HG02571 (cell line): Measurements from ENCODE around the gene TYK2.
"Not testable (repeated sequence)": the region's sequence is repeated elsewhere in the genome, so short reads cannot be mapped to it uniquely, and the experiment has no call there.

Source experiments
- ATAC-seq: cut with Tn5 transposase; IDR thresholded peaks from one replicate; pipeline ENCODE4 v1.9.1; 2021; ENCODE audit warnings: mild to moderate bottlenecking, moderate library complexity; ENCODE audit not compliant: unreplicated experiment

TYK2 gene

DNA sequence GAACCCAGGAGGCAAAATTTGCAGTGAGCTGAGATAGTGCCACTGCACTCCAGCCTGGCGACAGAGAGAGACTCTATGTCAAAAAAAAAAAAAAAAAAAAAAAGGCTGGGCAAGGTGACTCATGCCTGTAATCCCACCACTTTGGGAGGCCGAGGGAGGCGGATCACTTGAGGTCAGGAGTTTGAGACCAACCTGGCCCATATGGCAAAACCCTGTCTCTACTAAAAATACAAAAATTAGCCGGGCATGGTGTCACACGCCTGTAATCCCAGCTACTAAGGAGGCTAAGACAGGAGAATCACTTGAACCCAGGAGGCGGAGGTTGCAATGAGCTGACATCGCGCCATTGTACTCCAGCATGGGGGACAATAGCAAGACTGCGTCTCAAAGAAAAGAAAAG, 43.6 kb downstream of the TYK2 start:
- not testable (repeated sequence) for ATAC-seq

DNA sequence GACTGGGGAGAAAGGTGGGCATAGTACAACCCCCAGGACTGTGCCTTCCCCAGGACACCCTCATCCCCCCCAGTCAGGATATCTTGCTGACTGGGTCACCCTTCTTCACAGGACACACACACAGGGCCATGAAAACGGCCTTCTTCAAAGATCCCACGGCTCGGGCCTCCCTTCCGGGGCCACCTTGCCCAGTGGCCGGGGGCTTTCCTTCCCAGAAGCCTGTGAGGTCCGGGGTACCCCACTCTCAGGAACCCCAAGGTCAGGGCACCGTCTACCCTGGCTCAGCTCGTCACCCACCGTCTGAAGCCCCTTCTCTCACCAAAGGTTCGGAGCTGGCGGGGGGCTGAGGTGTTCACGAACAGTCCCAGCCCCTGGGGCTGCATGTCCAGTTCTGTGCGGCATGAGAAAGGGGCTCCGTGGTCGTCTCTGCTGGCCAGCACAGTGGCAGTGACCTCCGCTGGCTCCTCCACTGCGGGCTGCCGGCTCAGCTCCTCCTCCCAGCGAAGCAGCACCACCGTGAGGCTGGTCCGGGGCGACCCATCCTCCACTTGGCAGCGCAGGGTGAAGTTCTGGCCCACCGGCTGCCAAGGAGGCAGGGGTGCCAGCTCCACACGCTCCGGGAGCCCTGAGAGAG, 44.9 kb downstream of the TYK2 start:
- ATAC-seq = no peak

DNA sequence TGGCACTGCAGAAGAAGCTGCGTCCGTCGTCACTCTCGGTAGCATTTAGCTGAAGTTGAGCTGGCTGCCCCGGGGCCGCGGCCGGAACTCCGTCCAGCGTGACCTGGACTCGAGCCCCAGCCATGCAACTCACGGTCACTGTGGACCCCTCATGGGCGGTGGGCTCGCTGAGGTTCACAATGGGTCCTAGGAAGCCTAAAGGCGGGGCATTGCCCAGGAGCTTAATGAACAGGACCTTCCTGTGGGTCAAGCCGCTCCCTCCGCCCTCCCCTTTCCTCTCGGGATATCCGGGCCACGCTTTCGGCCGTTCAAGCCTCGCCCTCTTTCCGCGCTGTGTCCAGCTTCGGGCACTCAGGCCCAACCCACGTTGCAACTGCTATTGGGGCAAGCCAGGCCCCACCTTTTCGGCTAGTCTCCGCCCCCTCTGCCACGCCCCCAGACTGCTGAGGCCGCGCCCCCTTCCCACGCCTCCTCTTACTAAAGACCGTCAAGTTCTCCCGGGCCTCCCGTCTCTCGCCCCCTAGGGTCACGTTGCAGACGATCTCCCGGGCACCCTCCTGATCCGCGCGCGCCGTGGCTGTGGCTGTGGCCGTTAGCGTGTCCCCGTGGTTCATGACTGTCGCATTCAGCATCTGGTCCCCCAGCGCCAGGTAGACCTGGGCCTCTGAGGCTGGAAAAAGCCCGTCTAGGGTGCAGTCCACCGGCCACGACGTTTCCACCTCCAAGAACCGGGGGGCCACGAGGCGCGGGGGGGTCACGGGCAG, 45.6 kb downstream of the TYK2 start:
- ATAC-seq = no peak

DNA sequence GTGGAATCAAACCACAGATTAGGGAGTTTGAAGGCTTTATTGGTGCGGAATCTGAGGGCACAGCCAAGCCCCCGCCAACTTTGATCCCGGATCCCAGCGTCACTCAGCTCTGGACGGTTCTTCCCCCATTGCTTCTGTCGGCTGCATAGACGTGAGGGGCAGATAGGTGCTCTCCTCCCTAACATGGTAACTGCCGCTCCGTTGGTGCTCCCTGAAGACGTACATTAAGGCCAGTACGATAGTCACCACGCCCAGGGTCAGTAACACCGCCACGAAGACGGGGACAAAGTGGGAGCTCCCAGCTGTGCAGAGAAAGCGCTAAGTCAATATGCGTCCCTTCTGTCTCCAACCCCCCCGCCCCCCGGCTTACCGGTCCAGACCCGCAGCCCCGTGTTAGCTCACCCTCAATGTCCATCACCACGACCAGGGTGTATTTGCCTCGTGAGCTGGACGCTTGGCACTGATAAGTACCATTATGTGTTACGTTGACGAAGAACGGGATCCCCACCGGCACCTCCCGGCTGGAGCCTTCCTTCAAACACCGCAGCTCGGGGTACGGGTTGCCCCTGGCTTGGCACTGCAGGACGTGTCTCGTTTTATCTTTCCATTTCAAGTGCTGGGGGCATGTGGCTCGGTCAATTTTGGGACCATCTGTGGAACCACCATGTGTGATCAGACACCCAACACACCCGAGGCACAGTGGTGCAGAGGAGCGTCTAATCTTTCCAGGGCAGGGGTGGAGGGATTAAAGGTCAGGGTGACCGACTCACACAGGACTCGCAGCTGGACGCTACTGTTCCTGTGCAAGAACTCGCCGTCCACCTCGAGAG, 46.4 kb downstream of the TYK2 start:
- ATAC-seq = no peak

DNA sequence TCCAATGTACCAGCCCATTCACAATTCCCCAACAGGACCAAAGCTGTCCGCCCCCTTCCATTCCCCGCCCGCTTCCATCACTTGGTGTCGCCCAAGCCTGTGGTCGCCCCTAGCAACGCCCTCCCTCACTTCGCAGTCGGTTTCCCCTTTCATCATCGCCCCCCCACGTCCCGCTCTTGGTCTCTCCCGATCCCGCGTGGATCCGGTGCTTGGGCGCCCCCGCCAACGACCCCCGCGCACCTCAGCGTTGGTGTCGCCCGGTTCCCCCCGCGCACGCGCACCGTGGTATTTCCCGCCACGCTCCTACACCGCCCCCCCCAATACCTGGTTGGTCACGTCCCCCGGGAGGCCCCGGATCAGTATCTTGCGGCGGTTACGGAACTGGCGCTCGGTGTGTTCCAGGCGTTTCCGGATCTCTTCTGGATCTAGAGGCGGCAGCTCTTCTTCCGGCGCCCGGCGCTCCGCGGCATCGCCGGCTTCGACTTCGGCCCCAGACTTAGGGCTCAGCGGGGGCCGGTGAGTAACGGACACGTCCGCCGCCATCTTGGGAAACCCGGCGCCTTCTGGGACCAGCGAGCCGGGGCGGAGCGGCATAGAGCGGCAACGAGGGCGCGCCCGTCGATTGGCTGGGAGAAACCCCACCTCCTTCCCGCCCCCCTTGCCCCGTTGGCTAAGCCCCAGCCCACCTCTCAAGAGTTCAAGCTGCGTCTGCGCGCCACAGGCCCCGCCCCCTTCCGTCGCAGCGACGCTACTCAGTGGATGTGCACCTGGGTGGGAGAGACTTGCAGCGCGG, 47.2 kb downstream of the TYK2 start, which contains the start of gene RAVER1:
Gene RAVER1 (minus strand): TSS at position 565 of the 793 bp plus-strand sequence. CDS start 22 bp downstream, at position 543.
- ATAC-seq = peak; percentile 85

DNA sequence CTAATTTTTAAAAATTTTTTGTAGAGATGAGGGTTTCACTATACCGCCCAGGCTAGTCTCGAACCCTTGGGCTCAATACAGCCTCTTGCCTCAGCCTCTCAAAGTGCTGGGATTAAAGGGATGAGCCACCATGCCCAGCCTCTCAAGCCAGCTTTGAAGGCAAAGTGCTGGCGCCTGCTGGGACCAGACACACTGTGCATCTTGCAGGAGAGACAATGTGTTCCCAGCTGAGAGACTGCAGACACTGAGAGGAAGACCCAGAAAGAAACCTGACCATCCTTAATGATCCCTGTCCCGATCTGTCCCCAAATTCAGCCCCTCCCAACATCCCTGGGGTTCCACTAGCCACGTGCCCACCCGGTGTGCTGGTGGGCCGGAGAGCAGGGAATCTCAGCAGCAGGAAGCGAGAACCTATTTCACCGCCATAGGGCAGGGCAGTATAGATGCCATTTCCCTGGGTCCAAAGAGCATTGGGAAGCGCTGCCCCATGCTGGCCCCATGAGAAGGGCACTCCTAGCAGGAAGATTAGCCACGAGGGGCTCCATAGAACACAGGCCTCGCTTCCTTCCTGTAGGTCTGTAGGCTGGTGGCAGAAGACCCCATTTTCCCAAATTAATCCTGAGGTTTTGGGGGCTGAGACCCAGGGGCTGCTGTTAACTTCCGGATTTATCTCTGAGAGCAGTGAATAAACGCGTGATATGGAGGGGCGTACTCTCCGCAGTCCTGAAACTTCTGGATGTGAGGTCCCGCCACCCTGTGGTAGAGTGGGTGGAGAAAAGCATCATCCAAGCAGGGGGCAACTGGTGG, 48.0 kb downstream of the TYK2 start:
- ATAC-seq = no peak

DNA sequence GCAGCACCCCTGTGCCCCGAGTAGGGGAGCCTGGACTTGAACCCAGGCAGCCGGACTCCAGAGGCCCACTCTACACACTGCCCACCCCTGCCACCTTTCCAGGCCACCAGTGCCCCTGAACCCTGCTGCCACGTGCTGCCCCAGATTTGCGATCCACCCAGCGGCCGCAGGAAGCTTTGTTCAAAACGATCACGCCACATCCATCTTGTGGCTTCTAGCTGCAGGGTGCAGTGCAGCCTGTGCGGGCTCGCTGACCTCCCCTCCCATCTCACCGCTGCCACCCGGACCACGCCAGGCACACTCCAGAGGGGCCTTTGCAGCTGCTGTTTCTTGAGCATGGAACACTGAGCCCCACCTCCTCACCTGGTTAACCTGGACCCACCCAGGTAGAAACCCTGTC, 50.8 kb downstream of the TYK2 start:
- ATAC-seq = no peak

DNA sequence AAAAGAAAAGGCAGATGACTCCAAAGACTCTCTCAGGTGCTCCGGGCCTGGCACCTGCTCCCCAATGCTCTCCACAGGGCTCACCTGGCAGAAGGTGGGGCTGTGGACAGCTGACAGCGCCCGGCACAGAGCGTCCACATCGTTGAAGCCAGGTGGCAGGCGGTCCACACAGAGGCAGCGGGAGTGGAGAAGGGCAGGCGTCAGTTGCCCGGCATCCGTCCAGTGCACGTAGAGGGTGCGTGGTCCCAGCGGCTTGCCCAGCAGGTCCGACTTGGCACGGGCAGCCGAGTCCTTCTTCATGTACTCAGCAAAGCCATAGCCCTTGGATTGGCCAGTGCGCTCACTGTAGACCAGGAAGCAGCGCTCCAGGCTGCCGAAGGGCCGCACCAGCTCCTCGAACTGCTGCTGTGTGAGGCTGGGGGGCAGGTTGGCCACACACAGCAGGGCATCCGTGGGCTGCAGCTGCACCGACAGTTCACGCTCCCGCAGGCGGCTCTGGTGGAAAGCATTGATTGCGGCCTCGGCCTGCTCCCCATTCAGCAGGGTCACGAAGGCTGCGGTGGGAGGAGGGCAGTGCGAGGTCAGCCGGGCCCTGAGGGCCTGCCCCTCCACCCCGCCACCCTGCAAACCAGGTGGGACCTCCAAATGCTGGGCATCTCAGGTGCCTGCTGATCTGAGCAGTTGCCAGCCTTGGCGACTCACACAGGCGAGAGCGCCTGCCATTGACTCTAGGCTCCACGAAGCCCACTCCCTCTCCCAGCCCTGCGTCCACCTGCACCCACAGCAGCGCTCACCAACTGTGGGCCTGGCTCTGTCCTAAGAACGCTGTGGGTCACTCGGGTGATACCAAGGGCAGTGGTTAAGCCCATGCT, 51.6 kb downstream of the TYK2 start:
- ATAC-seq = no peak

DNA sequence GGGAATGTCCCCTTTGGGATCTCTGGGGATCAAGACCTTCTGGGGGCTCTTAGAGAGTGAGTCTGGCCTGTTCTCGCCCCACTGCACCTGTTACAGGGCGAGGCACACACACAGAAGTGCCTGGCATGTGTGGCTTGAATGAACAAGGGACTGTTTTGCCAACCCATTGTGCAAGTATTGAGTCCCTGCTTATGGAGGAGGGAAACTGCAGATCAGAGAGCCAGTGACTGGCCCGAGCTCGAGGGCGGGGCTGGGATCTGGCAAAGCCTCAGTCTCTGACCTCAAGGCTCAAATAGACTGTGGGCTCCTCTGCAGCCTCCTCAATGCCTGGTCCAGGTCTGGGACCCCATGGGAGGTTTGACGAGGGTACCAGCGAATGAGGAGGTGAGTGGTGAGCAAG, 52.6 kb downstream of the TYK2 start:
- ATAC-seq = no peak

DNA sequence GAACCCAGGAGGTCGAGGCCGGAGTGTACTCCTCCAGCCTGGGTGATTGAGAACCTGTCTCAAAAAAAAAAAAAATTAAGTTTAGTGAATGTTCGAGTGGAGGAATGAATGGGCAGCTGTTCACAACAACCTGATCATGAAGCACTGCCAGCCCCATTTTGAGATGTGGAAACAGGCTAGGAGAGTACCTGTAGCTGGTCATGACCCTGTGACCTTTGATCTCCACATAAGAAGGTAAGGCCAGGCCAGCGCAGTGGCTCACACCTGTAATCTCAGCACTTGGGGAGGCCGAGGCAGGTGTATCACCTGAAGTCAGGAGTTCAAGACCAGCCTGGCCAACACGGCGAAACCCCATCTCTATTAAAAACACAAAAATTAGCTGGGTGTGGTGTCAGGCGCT, 54.6 kb downstream of the TYK2 start:
- ATAC-seq = no peak

DNA sequence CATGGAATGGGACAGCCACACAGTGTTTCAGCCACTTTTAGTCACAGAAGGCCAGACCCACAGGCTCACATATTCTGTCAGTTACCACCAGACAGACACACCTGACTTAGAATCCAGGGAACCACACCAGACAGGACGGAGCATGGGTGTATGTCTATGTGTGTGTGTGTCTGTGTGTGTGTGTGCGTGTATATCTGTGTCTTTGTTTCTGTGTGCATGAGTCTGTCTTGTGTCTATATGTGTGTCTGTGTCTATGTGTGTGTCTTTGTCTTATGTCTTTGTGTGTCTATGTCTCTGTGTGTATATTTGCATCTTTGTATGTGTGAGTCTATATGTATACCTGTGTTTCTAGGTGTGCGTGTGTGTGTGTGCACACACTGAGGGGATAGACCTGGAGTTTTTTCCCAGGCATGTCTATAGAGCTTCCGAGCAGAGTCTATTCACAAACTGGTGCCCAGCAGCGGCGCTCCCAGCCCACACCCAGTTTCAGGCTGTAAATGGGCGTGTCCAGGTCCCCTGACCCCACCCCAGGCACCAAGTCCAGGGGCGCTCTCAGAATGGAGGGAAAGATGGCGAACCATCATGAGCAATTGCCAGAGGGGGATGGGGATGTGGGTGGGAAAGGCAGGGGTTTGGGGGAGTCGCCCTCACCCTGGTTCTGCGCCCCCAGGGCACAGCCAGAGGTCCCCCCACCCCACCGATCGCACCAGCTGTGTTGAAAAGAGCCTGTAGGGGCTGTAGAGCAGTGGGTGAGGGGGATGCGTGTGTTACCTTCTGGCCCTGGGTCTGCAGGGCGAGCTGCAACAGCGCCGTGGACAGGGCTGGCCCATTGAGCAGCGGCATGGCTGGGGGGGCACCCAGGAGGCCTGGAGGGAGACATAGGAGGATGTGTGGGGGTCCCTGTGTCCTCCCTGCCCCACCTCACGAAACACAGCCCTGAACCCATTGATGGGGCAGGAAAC, 58.2 kb downstream of the TYK2 start:
- no peak for ATAC-seq

DNA sequence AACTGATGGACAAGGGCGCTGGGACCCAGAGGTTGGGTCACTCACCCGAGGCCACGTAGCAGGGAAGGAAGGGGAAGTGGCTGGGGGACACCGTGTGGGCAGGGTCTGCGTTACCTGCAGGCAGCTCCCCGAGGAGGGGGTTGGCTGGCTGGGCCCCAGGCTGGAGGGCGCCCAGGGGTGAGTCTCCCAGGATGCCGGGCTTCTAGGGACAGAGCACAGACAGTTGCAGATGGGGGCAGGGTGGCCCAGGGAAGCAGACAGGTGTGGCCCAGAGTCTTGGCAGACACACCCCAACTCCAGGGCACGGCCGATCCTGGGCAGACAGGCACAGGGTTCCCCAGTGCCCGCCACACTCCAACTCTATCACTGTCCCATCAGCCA, 59.0 kb downstream of the TYK2 start:
- no peak for ATAC-seq

DNA sequence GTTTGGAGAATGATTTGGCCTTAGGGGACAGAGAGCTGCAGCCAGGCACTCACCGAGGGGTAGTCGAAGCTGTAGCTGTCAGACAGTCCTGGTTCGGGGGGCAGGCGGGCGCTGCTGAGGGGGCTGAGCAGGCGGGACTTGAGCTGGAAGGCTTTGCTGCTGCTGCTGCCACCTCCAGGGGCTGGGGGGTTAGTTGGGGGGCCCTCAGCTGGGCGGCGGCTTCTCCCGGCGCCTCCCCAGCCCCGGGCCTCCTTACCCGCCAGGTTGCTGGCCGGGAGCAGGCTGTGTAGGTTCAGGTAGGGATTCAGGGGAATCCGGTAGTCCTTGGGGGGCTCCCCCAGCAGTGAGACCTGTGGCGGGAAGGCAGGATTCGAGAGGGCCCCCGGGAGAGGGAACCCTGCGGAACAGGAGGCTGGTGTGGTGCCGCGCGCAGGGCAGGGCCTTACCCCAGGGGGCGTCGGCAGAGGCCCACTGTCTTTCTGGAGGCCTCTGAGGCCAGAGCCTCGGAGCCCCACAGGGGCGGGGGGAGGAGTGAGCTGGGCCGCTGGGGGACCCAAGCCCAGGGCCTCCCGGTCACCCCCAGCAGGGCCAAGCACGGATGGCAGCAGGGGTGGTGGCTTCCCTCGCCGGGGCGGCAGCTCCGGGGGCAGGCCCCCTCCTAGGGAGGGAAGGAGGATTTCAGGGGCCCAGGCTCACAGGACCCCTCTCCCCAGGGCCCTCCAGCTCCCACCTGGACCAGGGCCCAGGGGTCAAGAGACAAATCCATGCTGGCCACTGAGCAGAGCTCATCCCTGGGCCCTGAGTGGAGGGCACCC, 59.6 kb downstream of the TYK2 start:
- no peak for ATAC-seq

DNA sequence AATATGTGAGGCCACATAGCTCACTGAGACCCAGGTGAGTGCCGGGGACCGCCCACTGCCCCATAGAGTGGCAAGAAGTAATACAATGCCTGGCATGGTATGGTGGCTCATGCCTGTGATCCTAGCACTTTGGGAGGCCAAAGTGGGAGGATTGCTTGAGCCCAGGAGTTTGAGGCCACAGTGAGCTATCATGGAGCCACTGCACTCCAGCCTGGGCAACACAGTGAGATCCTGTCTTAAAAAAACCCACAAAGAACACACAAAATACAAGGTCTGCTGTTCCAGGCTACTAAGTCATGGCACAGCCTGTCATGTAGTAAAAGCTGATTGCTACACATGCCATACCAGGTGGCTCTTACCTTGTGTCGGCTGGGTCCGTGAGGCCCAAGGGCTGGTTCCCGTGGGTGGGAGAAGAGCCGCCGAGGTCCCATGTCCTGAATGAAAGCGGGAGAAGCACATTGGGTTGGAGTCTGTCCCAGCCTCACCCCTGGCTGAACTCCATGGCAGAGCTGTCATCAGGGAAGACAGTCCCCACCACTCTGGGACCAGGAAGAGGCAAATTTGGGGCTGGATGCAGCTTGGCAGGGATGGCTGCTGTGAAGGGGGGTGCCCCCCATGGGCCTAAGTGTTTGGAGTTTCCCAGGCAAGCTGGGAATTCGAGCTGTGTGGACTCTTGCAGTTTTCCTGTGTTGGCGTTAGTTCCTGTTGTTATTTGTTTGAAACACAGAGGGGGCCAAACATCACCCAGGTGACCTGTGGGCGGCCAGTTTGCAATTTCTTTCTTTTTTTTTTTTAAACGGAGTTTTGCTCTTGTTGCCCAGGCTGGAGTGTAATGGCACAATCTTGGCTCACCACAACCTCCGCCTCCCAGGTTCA, 61.3 kb downstream of the TYK2 start:
- no peak for ATAC-seq

DNA sequence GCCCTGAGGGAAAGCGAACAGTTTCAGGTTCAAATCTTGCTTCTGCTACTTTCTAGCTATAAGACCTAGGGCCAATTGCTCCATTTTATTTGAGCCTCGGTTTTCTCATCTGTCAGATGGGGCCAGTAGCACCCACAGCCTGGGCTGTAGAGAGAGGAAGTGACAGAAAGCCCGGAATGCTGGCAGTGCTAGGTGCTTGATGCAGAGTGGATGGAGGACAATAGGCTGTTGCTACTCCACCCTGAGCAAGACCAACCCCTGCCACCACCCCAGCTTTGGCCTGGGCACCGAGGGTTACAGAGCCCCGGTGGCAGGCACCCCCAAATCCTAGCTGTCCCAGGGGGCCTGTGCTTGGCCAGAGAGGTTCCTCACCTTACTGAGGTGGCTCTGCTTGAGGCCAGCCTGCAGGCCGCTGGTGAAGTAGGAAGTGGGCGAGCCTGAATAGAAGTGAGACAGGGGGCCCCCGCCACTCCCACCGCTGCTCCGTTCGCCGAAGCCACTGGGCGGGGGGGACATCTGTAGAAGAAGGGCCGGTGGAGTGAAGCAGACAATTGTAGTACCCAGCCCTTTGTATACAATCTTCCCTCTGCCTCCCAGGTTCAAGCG, 62.4 kb downstream of the TYK2 start:
- no peak for ATAC-seq
